ENCODE measurements around the gene PLCD1. TPM values are rescaled to one million over a fixed set of nuclear protein-coding genes. Genes with fewer than 3 reads are reported as not detected.
"Not testable (repeated sequence)": the region's sequence is repeated elsewhere in the genome, so short reads cannot be mapped to it uniquely, and the experiment has no call there.

PLCD1 gene
- total RNA-seq, 1 experiment from 2014 or later = 7.9 TPM

GRCh38 chr3:38059591-38059990 lies 30.1 kb upstream of the PLCD1 start:
- Histone ChIP-seq H3K36me3 (ENCODE audit: control insufficient read depth, insufficient read depth, low read length) (no peaks in the 10 kb centered on the region), H3K4me3 (ENCODE audit: low read depth, low read length) (no peak overlapping the region), H3K9me3 (no peaks in the 10 kb centered on the region), H3K4me1 (no peaks in the 10 kb centered on the region), H3K27me3 (replicated peaks; ENCODE audit: control insufficient read depth, insufficient read depth, low read length) (no peaks in the 10 kb centered on the region)
- H3K9me3 Mint-ChIP-seq (ENCODE audit: unreplicated experiment) = no peaks in the 10 kb centered on the region
- DNase-seq = no peak
- H3K27ac Mint-ChIP-seq (ENCODE audit: unreplicated experiment) = no peak overlapping the region
- ChIA-PET CTCF (no interaction called here), POLR2A (no interaction called here)
- H3K36me3 Mint-ChIP-seq (ENCODE audit: insufficient read depth, unreplicated experiment) = no peaks in the 10 kb centered on the region
- no peaks in the 10 kb centered on the region for H3K27me3 Mint-ChIP-seq (ENCODE audit: insufficient read depth, unreplicated experiment)
- intact Hi-C loops (cut with micrococcal nuclease; ENCODE audit: unreplicated experiment) = no loop called here
- TF ChIP-seq CTCF (IDR thresholded peaks at IDR 0.05; ENCODE audit: insufficient read depth in 1 of 2, low read depth in 1 of 2, low read length in 1 of 2, severe bottlenecking in 1 of 2, unreplicated experiment in 1 of 2) = no peak
- no peak overlapping the region for H3K4me3 Mint-ChIP-seq (ENCODE audit: unreplicated experiment)
- BruUV-seq (replicated peaks) = no TSS peak
- H3K4me1 Mint-ChIP-seq (ENCODE audit: low read depth, unreplicated experiment) = no peaks in the 10 kb centered on the region

- Mint-ChIP-seq H3K36me3 (ENCODE audit: insufficient read depth, unreplicated experiment) (no peaks in the 10 kb centered on the region), H3K27ac (ENCODE audit: unreplicated experiment) (no peak overlapping the region), H3K4me3 (ENCODE audit: unreplicated experiment) (no peak overlapping the region), H3K4me1 (ENCODE audit: low read depth, unreplicated experiment) (no peaks in the 10 kb centered on the region), H3K9me3 (ENCODE audit: unreplicated experiment) (no peaks in the 10 kb centered on the region), H3K27me3 (ENCODE audit: insufficient read depth, unreplicated experiment) (no peaks in the 10 kb centered on the region)
- Histone ChIP-seq H3K27me3 (replicated peaks; ENCODE audit: control insufficient read depth, insufficient read depth, low read length) (no peaks in the 10 kb centered on the region), H3K4me1 (no peaks in the 10 kb centered on the region), H3K9me3 (no peaks in the 10 kb centered on the region), H3K4me3 (ENCODE audit: low read depth, low read length) (no peak overlapping the region), H3K36me3 (ENCODE audit: control insufficient read depth, insufficient read depth, low read length) (no peaks in the 10 kb centered on the region)
- no peak for TF ChIP-seq CTCF (IDR thresholded peaks at IDR 0.05; ENCODE audit: insufficient read depth in 1 of 2, low read depth in 1 of 2, low read length in 1 of 2, severe bottlenecking in 1 of 2, unreplicated experiment in 1 of 2)
- intact Hi-C loops (cut with micrococcal nuclease; ENCODE audit: unreplicated experiment) = no loop called here
- CTCF ChIA-PET = no interaction called here
- POLR2A ChIA-PET = no interaction called here
- no peak for DNase-seq
- no TSS peak for BruUV-seq (replicated peaks)
These were observed 29.7 kb upstream of the PLCD1 start for GRCh38 chr3:38059148-38059547.

- intact Hi-C loops (cut with micrococcal nuclease; ENCODE audit: unreplicated experiment) = no loop called here
- ChIA-PET CTCF (no interaction called here), POLR2A (no interaction called here)
These were observed 25.1 kb upstream of the PLCD1 start for GRCh38 chr3:38054499-38055001.

GRCh38 chr3:38053813-38054498 lies 24.5 kb upstream of the PLCD1 start:
- H3K9me3 ChIP-seq; H3K27me3 Mint-ChIP-seq (ENCODE audit: insufficient read depth, unreplicated experiment); intact Hi-C loops (cut with micrococcal nuclease; ENCODE audit: unreplicated experiment); H3K9me3 Mint-ChIP-seq (ENCODE audit: unreplicated experiment); POLR2A ChIA-PET; H3K27me3 ChIP-seq (replicated peaks; ENCODE audit: control insufficient read depth, insufficient read depth, low read length); CTCF ChIA-PET; H3K4me3 ChIP-seq (ENCODE audit: low read depth, low read length); H3K36me3 Mint-ChIP-seq (ENCODE audit: insufficient read depth, unreplicated experiment); BruUV-seq (replicated peaks); H3K27ac Mint-ChIP-seq (ENCODE audit: unreplicated experiment); H3K4me1 Mint-ChIP-seq (ENCODE audit: low read depth, unreplicated experiment); H3K4me1 ChIP-seq; H3K36me3 ChIP-seq (ENCODE audit: control insufficient read depth, insufficient read depth, low read length); H3K4me3 Mint-ChIP-seq (ENCODE audit: unreplicated experiment); DNase-seq: not testable (repeated sequence)

More at GRCh38 chr3:38054499-38055001, 25.1 kb upstream of the PLCD1 start:
- no peak overlapping the region for H3K4me3 Mint-ChIP-seq (ENCODE audit: unreplicated experiment)
- no peak overlapping the region for H3K27ac Mint-ChIP-seq (ENCODE audit: unreplicated experiment)
- no peaks in the 10 kb centered on the region for H3K9me3 ChIP-seq
- H3K27me3 Mint-ChIP-seq (ENCODE audit: insufficient read depth, unreplicated experiment) = peaks cover 2% of the 10 kb centered on the region
- no peak for DNase-seq
- H3K9me3 Mint-ChIP-seq (ENCODE audit: unreplicated experiment) = no peaks in the 10 kb centered on the region
- TF ChIP-seq CTCF (IDR thresholded peaks at IDR 0.05; ENCODE audit: insufficient read depth in 1 of 2, low read depth in 1 of 2, low read length in 1 of 2, severe bottlenecking in 1 of 2, unreplicated experiment in 1 of 2) = no peak
- no peak overlapping the region for H3K4me3 ChIP-seq (ENCODE audit: low read depth, low read length)
- no peaks in the 10 kb centered on the region for H3K36me3 Mint-ChIP-seq (ENCODE audit: insufficient read depth, unreplicated experiment)
- H3K36me3 ChIP-seq (ENCODE audit: control insufficient read depth, insufficient read depth, low read length) = no peaks in the 10 kb centered on the region
- BruUV-seq (replicated peaks) = no TSS peak
- no peaks in the 10 kb centered on the region for H3K27me3 ChIP-seq (replicated peaks; ENCODE audit: control insufficient read depth, insufficient read depth, low read length)
- H3K4me1 Mint-ChIP-seq (ENCODE audit: low read depth, unreplicated experiment) = no peaks in the 10 kb centered on the region
- H3K4me1 ChIP-seq = no peaks in the 10 kb centered on the region

GRCh38 chr3:38053286-38053685 lies 23.8 kb upstream of the PLCD1 start:
- POLR2A ChIA-PET, DNase-seq: not testable (repeated sequence)

More at GRCh38 chr3:38053286-38053685, 23.8 kb upstream of the PLCD1 start:
- H3K27me3 Mint-ChIP-seq (ENCODE audit: insufficient read depth, unreplicated experiment); H3K9me3 Mint-ChIP-seq (ENCODE audit: unreplicated experiment); H3K27ac Mint-ChIP-seq (ENCODE audit: unreplicated experiment); H3K36me3 ChIP-seq (ENCODE audit: control insufficient read depth, insufficient read depth, low read length); H3K4me1 ChIP-seq; intact Hi-C loops (cut with micrococcal nuclease; ENCODE audit: unreplicated experiment); BruUV-seq (replicated peaks); H3K4me1 Mint-ChIP-seq (ENCODE audit: low read depth, unreplicated experiment); H3K27me3 ChIP-seq (replicated peaks; ENCODE audit: control insufficient read depth, insufficient read depth, low read length); H3K36me3 Mint-ChIP-seq (ENCODE audit: insufficient read depth, unreplicated experiment); CTCF ChIA-PET; H3K4me3 ChIP-seq (ENCODE audit: low read depth, low read length); H3K9me3 ChIP-seq; H3K4me3 Mint-ChIP-seq (ENCODE audit: unreplicated experiment): not testable (repeated sequence)
